Measurements from ENCODE around the gene MRPS27.
A peak's percentile ranks its signal among the peaks of the same experiment; 100 is the strongest.

Gene MRPS27

DNA sequence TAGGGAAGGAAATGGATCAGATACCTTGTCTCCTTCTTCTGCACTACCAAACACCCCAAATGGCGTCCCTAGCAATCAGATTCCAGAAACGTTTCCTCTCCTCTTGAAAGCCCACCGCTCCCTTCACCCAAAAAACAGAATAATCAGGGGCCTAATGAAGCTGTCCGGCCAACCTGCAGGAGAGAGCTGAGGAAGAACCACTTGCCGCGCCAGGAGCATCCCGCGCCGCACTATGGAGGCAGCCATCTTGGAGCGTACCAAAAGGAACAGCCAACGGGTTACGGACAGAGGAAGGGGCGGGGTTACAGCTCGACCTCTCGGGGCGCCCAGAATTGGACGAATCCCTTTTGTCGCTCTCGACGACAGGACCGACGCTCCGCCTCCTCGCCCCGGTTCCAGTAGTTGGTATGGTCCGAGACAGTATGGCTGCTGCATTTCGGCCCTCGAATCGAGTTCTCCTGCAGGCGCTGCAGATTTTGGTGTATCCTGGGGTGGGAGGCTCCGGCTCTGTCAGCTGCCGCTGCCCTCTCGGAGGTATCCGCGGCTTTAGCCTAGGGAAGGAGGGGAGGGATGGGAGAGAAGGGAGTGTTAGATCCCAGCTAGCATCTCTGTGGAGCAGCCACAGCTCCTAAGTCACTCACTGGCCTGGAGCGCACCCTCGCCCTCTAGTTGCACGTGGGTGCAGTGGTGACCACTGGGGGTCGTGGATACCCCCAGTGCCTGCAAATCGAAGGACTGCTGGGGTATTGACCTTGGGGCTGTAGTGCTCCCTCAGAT lies at the start of gene MRPS27, which contains the start of gene PTCD2:
Gene MRPS27, minus strand, starts transcription at position 265 of the 777 bp plus-strand sequence. Its CDS starts 19 bp downstream, at position 246.
Gene PTCD2, plus strand, starts transcription at position 398 of the 777 bp plus-strand sequence. Its CDS starts 10 bp downstream, at position 408.
- peak; percentile 97 for DNase-seq

- no peak for DNase-seq
These were observed 49.7 kb upstream of the MRPS27 start for GRCh38 chr5:72369711-72370110.

GRCh38 chr5:72369301-72369700 lies 49.3 kb upstream of the MRPS27 start:
- no peak for DNase-seq

- no peak for DNase-seq
These were observed 48.2 kb upstream of the MRPS27 start for GRCh38 chr5:72368271-72368670.

GRCh38 chr5:72366324-72366976 lies 46.4 kb upstream of the MRPS27 start:
- DNase-seq: peak; percentile 65

DNA sequence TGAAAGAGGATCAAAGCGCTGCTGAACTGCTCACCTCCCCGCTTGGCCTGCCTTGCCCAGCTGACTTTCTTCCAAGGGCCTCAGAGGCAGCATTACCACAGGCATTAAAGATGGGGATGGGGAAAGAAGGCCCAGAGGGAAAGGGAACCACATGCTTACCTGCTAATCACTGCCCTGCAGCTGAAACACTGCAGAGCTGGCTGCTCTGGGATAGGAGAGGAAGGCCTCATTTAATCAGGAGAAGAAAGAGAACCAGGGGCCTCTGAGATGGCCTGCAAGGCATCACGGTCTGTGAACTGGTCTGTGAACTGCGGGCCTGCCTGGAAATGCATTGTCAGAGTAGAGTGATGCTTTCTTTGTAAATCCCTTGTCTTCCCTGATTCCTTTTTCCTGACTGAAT lies 44.9 kb upstream of the MRPS27 start:
- no peak for DNase-seq

DNA sequence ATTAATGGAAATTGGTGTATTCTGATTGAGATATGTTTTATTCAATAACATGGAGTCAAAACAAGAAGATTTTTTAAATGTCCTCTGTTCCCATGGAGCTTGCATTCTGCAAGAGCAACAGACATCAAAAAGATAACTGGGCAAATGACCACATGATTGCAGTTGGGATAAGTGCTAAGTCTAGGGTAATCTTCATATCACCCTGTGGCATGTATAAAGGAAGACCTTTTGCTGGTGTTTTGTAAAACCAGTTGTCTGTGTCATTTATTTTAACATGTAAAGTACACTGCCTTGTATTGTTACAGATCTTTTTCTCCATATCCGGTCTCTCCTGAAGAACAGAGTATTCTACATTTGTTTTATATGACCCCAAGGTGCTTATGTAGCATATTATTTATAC lies 44.1 kb upstream of the MRPS27 start:
- no peak for DNase-seq

GRCh38 chr5:72363166-72363802 lies 43.2 kb upstream of the MRPS27 start:
- DNase-seq: no peak

DNA sequence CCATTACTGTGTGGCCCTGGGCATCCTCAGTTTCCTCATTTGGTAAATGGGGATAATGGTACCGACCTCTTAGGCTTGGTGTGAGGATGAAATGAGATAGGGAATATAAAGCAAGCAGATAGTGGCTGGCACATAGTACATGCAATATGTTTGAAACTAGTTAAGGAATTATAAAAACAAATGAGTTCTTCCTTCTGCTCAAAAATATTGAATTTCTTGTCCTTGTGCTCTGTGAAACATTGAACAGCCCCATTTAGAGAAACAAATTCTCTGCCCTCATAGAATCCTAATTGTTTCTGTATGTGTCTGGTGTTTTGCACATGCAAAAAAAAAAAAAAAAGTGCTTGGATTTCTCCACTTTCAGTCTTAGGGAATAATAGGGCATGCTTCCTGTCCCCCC lies 39.8 kb upstream of the MRPS27 start:
- DNase-seq: no peak

DNA sequence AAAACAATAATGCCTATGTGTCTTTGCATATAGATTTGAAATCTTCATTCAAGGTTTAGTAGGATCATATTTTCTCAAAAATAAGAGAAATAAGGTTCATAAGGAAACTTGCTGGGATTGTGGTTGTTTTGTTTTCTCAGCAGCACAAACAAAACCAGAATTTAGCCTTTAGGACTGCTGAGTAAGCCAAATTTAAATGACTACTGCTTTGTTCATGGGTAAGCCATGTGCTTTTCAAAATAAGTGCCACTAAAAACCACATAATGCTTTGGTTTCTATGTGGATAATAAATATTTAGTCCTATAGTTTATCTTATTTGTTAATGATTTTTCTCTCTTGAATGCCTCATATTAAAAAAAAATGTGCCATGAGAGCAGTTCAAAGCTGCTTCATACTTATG lies 38.9 kb upstream of the MRPS27 start:
- DNase-seq: no peak

DNA sequence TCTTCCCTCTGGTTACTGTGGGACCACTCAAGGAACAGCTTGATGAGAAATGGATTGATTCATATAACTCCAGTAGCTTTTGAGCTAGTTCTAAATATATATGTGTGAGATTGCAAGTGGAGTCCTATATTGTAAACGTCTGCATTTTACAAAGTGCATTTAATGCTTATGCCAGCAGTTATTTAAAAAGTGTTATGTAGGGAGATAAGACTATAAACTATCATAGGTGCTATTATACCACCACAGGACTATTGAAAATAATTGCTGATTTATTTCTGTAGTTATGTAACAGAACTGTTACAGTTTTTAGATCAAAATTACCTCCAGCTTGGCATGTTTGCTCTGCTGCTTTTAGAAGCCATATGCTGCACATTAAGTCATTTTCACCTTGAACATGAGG lies 36.3 kb upstream of the MRPS27 start:
- no peak for DNase-seq

DNA sequence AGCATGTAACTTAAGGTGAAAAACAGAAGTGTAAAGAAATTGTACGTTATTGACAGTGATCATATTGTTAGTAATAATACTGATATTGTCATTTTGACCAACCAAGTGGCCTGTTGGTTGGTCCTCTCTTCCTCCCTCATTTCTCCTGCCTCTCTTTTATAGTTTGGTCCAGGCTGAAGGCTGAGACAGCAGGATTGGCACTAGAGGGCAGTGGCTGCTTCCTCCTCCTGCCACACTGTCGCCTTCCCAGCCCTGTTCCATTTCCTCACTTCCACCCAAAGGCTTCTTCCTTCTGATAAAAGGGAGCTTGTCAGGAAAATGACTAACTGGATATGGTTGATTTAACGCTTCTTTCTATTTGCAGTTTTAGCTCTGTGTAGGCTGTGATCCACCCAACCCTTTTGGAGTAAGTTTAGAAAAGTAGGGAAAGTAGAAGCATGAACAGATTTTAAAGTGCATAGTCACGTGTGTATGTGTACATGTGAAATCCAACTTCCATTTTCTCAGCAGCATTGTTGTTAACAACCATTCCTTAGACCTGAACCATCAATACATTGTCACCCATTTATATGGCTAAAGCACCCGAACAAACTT lies 35.8 kb upstream of the MRPS27 start:
- peak; percentile 52 for DNase-seq

DNA sequence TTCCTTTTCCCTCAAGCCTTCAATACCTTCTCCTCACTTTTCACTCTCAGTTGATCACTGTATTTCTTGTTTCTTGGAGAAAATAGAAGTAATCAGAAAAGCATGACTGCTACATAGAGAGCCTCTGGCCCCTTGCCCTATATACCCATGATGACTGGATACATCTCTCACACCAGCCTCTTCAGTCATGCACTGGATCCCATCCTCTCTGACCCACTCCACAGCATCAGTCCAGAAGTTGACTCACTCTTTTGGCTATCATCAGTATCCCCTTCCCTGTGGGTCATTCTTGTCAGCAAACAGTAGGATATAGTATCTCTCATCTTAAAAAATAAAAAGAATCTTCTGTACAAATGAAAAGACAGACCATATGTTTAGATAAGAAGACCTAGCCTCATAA lies 33.0 kb upstream of the MRPS27 start:
- no peak for DNase-seq

- DNase-seq: no peak
These were observed 32.6 kb upstream of the MRPS27 start for GRCh38 chr5:72352616-72353015.

- DNase-seq: no peak
These were observed 31.3 kb upstream of the MRPS27 start for GRCh38 chr5:72351376-72351775.

GRCh38 chr5:72347801-72348308 lies 27.8 kb upstream of the MRPS27 start:
- no peak for DNase-seq

DNA sequence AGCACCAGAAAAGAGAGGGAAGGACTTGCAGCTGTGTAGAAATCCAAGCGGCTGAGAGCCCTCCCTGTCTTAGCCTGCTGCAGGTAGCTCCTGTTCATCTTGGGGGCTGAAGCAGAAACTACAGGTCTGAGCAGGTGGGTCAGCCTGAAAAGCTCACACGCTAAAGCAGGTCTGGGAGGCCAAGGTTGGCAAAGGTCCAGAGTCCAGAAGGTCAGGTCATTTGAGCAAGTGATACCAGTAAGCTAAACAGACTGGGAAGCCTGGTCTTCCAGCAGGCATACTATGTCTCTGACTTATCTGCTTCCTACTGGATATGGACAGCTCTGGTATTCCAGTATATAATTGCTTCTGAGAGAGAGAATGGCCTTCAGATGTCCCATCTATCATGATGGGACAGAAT lies 26.4 kb upstream of the MRPS27 start:
- DNase-seq: no peak

- DNase-seq: no peak
These were observed 18.7 kb upstream of the MRPS27 start for GRCh38 chr5:72338689-72339209.

DNA sequence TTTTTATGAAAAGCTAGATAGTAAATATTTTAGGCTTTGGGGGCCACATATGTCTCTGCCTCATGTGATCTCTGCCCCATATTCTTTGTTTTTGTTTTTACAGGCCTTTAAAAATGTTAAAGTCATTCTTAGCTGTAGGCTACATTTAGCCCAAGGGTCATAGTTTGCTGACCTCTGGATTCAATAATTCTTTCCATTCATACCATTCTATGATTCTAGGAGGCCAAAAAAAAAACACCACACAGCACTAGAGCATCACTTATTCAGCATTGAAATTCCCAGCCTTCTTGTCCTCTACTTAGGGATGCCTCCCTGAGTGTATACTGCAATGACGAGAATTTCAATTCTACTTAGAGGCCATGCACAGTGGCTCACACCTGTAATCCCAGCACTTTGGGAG lies 17.1 kb upstream of the MRPS27 start:
- DNase-seq: no peak

- no peak for DNase-seq
These were observed 10.7 kb upstream of the MRPS27 start for GRCh38 chr5:72330712-72331111.

GRCh38 chr5:72328172-72328571 lies 8.1 kb upstream of the MRPS27 start:
- no peak for DNase-seq

DNA sequence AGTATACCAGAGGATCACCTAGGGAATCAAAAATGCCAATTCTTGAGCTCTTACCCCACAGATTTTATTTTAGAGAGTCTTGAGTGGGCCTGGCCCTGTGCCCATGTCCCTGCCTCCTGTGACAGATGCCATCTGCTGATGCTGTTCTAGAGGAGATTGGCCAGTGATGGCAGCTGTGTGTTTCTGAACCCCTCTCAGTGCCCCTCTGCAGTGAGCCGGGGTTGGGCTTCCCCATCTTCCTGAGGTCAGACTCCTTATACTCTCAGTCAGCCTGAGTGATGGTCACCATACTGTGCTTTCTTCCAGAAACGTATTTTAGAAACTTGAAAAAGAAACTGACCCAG lies 6.2 kb upstream of the MRPS27 start:
- no peak for DNase-seq

Data from left hindlimb (tissue), 1 donor.